ENCODE measurements around the gene ESPN.

DNA sequence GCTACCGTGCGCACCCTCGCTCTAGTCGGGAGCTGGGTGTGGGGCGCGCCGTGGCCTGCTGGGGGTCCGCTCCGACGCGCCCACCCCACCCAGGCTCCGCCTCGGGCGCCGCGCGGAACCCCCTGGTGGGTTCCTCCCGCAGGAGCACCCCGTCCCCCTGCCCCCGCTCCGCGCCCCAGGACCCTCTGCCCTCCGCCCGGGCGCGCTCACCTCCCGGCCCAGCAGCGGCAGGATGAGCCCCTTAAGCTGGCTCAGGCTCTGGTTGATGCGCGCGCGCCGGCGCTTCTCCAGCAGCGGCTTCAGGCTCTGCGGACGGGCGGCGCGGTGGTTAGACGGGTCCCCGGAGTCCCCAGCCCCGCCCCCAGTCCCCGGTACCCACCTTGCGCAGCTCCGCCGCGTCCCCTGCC is 5.2 kb upstream of the ESPN start:
- TF ChIP-seq POLR2A (IDR thresholded peaks at IDR 0.05): no peak
- TF ChIP-seq, protein P1, sequence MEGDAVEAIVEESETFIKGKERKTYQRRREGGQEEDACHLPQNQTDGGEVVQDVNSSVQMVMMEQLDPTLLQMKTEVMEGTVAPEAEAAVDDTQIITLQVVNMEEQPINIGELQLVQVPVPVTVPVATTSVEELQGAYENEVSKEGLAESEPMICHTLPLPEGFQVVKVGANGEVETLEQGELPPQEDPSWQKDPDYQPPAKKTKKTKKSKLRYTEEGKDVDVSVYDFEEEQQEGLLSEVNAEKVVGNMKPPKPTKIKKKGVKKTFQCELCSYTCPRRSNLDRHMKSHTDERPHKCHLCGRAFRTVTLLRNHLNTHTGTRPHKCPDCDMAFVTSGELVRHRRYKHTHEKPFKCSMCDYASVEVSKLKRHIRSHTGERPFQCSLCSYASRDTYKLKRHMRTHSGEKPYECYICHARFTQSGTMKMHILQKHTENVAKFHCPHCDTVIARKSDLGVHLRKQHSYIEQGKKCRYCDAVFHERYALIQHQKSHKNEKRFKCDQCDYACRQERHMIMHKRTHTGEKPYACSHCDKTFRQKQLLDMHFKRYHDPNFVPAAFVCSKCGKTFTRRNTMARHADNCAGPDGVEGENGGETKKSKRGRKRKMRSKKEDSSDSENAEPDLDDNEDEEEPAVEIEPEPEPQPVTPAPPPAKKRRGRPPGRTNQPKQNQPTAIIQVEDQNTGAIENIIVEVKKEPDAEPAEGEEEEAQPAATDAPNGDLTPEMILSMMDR (IDR thresholded peaks at IDR 0.05): no peak

All from adrenal gland (tissue), 5 donors.